GM21529 (cell line): Measurements from ENCODE around the gene CACNA1I.

ENCODE experiments used
- ATAC-seq: cut with Tn5 transposase; IDR thresholded peaks from one replicate; pipeline ENCODE4 v1.9.1; 2021; ENCODE audit not compliant: unreplicated experiment

Gene CACNA1I

DNA sequence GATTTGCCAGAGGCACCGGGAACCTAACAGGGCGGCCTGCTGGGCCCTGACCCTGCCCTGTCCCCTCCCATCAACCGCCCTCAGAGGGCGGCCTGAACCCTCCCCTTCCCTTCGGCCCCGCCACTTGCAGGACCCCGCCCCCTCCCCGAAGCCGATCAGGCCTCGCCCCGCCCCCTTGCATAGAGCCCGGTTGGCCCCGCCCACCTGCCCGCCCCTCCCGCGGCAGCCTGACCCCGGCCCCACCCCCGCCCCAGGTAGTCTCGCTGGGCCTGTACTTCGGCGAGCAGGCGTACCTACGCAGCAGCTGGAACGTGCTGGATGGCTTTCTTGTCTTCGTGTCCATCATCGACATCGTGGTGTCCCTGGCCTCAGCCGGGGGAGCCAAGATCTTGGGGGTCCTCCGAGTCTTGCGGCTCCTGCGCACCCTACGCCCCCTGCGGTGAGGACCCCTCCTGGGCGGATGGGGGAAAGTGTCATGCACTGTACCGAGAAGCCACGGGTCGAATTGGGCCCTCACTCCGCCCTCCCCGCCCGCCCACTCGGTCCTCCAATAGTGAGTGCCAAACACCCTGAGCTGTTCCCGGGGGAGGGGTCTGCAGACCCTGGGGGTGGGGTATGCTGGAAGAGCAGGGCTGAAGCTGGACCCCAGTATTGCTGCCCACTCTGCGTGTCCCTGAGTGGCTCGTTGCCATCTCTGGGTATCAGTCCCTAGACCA lies 94.1 kb downstream of the CACNA1I start:
- no peak for ATAC-seq

DNA sequence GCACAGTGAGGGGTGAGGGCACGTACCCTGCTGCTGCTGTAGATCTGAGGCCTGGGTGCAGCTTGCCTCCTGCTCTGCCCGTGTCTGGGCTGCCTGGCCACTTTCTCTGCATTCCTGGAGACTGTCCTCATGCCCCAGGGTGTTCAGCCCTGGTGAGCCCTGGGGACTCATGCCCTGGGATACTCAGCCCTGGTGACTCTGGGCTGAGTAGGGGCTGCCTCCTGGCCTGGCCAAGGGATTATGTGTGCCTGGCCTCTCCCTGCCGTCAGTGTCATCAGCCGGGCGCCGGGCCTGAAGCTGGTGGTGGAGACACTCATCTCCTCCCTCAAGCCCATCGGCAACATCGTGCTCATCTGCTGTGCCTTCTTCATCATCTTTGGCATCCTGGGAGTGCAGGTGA lies 94.7 kb downstream of the CACNA1I start:
- no peak for ATAC-seq

DNA sequence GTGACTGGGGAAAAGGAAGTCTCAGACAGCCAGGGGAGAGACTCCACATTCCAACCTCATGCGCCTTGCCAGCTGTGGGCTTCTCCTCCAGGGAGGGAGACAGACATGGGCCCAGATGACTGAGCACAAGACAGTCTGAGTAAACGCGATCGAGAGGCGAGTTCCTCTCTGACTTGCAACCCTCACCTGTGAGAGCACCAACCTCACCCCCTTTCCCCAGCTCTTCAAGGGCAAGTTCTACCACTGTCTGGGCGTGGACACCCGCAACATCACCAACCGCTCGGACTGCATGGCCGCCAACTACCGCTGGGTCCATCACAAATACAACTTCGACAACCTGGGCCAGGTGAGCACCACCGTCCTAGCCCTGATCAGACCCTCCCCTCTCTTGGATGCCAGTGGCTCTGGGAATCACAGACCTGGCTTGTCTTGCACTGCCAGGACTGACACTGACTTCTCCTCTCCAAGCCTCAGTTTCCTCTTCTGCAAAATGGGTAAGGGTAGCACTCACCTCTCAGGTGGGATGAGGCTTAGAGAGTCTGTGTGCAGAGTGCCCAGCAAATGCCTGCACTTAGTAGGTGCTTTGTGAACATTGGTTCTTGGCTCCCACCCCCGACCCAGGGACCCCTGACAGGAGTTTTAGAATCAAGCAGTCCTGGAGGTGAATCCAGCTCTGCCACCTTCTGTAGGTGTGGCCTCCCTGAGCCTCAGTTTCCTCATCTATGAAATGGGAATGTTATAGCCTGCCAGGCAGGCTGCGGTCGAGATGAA lies 95.3 kb downstream of the CACNA1I start:
- ATAC-seq: no peak

DNA sequence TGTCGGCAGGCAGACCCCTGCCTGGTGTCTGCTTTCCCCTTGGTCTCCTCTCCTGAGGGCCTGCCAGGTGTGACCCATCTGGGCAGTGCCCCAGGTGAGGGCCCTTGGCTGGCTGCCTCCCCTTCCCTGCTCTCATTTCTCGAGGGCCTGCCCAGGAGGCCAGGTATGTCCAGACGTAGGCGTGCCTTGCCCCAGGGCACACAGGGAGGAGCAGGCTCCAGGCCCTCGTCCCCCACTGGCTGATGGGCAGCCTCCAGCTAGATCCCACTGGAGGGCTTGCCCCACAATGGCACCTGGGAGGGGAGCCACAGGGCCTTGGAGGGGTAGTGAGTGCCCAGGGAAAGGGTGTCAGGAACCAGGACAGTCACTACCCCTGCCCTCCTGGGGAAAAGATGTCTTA lies 95.9 kb downstream of the CACNA1I start:
- no peak for ATAC-seq

DNA sequence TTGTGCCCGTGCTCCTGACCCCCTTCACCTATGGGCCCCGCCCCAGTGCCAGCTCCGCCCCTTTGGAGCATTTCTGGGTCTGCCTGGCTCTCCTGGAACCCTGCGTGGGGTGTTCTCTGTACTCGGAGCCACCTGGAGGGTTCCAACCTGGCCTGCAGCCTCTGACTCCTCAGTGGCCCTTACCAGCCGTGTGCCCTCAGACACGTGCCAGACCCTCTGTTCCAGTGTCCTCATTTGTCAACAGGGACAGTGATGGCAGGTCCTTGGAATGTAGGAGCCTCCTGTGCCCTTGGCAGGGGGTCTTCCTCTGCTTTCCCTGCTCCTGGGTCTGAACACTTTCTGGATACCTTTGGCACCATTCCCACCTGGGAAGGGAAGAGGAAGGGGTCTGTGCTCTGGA lies 96.4 kb downstream of the CACNA1I start:
- no peak for ATAC-seq

DNA sequence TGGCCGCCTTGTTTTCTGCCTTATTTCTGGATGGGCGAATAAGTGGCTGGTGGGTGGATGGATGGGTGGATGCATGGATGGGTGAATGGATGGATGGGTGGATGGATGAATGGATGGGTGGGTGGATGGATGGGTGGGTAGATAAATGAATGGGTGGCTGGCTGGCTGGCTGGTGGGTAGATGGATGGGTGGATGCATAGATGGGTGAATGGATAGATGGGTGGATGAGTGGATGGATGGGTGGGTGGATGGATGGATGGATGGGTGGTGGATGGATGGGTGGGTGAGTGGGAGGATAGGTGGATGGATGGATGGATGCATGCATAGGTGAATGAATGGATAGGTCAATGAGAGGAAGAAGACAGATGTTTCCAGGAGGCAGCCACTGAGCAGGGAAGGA lies 98.9 kb downstream of the CACNA1I start:
- no peak for ATAC-seq

DNA sequence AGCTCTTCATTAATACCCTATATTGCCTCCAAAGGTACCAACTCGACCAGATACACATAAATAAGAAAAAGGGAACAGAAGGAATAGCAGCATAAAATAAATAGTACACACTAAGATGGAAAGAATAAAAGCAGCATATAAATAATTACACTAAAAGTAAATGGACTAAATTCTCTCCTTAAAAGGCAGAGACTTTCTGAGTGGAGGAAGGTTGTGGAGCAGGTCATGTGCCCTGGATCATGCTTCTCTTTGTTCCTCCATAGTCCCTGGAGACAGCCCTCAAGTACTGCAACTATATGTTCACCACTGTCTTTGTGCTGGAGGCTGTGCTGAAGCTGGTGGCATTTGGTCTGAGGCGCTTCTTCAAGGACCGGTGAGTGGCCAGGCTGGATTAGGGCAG lies 101.4 kb downstream of the CACNA1I start:
- no peak for ATAC-seq

DNA sequence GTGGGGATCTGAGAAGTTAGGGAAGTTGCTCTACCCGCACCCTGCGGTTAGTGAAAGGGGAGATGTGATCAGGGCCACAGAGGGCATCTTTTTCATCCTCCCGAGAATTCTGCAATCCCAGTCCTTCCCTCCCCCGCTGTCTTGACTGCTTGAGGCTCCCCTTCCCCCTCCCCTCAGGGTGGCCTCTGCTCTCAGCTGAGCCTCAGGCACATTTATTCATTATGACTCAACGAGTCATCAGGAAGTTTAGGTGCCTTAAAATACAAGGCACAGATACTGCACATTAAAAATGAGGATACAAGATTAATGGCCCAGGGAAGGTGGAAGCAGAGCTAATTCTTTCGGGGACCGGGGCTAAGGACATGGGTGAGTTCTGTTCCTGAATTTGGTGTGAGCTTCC lies 104.0 kb downstream of the CACNA1I start:
- no peak for ATAC-seq

DNA sequence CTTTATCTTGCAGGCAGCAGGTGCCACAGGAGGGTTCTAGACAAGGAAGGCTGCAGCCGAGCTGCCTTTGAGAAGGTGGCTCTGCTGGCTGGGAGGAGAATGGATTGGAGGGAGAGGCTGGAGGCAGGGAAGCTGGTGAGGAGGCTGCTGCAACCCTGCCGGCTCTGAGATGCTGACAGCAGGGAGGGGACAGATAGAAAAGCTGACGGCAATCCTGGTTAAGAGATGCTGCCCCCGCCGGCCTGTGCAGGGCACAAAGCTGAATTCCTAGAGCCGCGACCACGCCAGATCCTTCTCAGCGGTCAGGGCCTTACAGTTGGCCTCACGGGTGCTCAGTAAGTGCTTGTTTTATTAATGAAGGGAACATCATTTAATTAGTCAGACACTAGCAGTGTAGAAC lies 105.4 kb downstream of the CACNA1I start:
- no peak for ATAC-seq

DNA sequence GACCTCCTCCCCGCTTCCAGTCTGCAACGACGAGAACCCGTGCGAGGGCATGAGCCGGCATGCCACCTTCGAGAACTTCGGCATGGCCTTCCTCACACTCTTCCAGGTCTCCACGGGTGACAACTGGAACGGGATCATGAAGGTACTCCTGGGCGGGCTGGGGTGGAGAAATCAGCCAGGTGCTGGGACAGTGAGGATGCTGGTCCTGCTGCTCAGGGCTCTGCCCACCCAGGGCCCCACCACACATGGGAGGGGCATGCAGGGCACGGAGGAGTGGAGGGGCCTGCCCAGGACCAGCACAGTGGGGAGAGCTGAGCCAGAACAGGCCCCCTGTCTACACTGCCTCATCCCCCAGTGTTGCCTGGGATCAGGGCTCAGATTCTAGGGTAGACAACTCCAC lies 107.4 kb downstream of the CACNA1I start:
- ATAC-seq: no peak

DNA sequence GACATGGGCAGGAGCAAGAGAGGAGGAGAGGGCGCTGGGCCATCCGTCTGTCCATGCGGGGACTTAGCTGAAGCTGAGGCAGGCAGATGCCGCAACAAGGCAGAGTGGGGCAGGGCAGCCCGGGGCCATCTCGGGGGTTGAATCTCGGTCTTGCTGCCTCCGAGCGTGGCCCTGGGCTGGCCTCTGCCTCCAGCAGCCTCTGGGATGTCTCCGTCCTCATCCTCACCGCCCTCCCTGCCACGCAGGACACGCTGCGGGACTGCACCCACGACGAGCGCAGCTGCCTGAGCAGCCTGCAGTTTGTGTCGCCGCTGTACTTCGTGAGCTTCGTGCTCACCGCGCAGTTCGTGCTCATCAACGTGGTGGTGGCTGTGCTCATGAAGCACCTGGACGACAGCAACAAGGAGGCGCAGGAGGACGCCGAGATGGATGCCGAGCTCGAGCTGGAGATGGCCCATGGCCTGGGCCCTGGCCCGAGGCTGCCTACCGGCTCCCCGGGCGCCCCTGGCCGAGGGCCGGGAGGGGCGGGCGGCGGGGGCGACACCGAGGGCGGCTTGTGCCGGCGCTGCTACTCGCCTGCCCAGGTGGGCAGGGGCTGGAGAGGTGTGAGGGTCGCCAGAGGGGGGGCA lies 108.4 kb downstream of the CACNA1I start:
- no peak for ATAC-seq

DNA sequence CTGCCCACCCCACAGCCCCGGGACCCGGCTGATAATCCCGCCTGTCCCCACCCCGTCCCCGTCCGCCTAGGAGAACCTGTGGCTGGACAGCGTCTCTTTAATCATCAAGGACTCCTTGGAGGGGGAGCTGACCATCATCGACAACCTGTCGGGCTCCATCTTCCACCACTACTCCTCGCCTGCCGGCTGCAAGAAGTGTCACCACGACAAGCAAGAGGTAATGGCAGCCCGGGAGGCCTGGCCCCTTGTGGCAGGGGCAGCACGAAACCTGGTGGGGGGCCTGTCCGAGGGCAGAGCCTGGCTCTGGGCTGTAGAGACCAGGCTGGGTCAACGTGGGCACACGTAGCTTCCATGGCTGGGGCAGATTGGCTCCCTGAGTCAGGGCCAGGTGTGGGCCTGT lies 109.1 kb downstream of the CACNA1I start:
- ATAC-seq: no peak

DNA sequence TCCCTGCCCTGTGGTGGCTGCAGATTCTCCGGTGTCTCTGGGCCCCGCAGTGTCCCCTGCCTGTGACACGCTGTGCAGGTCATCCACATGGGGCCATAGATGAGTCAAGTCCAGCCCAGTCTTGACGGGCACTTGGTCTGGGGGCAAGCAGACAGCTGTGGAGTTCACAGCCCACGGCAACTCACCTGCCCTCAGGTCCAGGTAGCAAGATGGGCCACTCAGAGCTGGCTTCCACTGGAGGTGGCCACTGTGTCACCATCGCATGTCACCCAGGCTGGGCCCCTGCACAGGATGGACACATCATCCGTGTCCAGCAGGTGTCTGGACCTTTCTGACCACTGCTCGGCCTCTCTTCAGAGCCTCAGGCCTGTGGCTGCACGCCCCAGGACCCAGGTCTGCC lies 109.9 kb downstream of the CACNA1I start:
- ATAC-seq: no peak

DNA sequence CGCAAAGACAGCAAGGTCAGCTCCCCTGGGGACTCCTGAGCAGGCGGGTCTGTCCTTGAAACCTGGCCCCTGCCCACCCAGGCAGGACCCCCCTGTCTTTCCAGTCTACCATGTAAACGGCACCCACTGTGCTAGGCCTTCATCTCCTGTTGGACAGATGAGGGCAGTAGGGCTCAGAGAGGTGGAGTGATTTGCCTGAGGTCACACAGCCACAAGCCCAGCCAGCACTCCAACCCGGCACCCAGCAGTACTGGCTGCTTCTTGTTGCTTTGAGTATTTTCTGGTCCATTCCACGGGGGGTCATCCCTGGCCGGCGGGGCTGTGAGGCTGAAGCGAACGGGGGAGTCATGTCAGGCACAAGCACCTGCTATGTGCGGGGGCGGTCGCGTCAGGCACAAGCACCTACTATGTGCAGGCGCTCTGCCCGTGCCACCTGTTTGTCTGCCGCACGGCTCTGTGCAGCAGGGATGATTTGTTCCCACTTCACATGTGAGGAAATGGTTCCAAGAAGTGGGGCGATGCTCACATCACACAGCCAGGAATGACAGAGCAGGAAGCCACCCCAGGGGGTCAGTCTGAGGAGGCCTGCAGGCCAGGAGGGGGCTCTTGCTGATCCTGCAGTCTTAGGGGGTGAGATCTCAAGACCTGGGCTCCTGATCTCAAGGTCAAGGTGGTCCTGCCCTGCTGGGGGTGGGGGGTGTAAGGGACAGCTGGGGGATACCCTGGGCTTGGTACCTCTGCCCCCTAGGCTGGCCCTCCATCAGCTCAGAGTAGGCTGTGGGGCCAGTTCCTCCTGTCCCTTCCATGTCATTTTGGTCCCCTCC lies 110.7 kb downstream of the CACNA1I start:
- ATAC-seq: no peak

DNA sequence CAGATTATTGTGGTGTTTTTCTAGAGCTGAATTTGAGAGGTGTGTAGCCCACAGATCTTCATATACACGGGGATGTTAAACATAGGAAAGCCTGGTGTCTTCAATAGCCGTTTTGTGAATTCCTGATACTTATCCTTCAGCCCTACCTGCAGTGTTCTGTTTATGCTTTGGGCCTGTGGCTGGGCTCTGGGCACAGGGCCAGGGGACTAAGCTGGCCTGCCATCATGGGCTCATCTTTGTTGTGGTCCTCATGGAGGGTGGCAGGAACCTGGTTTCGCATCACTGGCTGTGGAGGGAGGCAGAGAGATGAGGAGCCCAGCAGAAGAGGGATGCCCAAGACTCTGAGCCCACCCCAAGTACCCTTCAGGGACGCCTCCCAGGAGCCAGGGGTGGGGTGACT lies 112.4 kb downstream of the CACNA1I start:
- ATAC-seq: no peak

DNA sequence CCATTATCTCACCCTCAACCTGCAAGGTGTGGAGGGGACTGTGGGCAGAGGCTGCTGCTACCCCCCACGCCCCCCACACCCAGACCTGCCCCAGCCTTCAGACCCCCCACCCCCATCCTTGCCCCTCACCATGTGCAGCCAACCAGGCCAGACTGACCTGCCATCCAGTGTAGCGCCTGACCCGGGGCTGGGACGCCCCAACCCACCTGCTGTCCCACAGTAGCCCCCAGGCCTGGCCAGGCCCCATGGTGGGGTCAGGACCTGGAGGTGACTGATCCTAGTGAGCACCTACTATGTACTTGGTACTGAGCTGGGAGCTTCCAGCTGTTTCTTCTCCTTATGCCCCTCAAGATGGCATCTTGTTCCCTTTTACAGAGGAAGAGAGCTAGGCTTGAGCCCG lies 113.1 kb downstream of the CACNA1I start:
- no peak for ATAC-seq

DNA sequence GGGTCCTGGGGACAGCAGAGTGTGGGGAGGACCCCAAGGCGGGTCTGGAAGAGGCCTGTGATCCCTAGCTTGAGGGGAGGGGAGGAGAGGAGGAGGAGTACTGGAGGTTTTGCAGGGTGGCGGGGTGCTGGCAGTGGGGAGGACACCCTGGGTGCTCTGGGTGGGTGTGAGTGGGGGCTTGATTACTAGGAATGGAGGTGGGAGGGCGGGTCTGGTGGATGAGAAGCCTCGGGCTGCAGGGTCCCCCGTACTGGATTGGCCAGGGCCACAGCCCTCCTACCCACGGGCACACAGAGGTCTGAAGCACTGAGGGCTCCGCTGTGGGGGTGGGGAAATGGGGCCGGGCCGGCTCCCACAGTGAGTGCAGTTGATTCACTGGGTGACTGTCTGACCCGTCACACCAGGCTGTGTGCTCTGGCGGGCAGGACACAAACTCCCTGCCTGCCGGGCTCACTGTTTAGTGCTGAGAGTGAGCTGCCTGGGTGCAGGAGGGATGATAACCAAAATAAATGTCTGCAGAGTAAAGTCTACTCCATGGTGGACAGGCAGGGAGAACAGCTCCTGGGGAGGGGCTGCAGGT lies 114.2 kb downstream of the CACNA1I start:
- ATAC-seq: no peak

DNA sequence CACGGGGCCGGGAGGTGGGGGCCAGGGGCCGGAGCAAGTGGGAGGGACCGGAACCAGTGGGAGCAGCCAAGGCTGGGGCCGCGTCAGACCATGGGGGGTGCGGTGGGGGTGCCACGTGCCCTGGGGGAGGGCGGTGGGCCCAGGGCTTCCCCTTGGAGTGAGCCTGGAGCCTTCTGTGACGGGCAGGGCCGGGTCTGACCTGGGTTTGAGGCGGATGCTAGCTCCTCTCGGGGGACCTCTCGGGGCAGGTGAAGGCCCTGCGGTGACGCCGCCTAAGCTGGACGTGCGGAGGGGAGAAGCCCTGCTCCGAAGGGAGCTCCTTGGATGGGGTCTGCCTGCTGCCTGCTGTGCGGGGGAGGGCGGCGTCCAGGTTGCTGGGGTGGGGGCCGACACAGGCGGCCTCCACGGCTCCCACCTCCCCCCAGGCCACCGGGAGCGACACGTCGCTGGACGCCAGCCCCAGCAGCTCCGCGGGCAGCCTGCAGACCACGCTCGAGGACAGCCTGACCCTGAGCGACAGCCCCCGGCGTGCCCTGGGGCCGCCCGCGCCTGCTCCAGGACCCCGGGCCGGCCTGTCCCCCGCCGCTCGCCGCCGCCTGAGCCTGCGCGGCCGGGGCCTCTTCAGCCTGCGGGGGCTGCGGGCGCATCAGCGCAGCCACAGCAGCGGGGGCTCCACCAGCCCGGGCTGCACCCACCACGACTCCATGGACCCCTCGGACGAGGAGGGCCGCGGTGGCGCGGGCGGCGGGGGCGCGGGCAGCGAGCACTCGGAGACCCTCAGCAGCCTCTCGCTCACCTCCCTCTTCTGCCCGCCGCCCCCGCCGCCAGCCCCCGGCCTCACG lies 115.0 kb downstream of the CACNA1I start:
- ATAC-seq: no peak

DNA sequence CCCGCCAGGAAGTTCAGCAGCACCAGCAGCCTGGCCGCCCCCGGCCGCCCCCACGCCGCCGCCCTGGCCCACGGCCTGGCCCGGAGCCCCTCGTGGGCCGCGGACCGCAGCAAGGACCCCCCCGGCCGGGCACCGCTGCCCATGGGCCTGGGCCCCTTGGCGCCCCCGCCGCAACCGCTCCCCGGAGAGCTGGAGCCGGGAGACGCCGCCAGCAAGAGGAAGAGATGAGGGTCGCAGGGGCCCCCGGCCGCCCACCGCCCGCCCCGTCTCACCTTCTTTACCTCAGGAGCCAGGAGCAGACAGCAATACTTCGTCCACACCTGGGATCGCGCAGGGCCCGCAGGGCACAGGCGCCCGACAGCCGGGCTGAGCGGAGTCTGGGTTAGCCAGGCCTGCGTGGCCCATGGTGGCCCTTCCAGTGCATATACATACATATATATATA lies 115.6 kb downstream of the CACNA1I start:
- no peak for ATAC-seq
